Activated CD4-positive, alpha-beta T cell treated with anti-CD3 and anti-CD28 coated beads for 48 hours (primary cell): Measurements from ENCODE around the gene NXPH1.

Experiments used
- DNase-seq: peaks from one replicate; pipeline ENCODE4 v3.0.0-alpha.2; 2020

The NXPH1 gene

GRCh38 chr7:8739837-8740236 is 306.4 kb downstream of the NXPH1 start:
- no peak for DNase-seq

DNA sequence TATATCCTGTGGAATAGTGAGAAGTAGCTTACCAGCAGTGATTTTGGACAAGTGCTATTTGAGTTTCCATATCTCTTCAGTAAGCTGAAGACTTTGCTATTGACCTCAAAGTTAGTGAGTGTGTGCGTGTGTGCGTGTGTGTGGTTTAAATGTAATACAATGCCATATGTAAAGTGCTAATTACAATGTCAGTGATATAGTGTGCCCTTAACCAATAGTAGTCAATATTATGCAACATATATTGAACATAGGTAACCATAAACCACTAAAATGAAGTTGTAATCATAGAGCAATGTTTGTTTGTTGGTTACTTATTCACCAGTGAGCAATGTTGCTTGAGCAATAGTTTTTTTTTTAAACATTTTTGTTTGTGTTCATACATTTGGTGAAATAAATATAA is 309.4 kb downstream of the NXPH1 start:
- no peak for DNase-seq

DNA sequence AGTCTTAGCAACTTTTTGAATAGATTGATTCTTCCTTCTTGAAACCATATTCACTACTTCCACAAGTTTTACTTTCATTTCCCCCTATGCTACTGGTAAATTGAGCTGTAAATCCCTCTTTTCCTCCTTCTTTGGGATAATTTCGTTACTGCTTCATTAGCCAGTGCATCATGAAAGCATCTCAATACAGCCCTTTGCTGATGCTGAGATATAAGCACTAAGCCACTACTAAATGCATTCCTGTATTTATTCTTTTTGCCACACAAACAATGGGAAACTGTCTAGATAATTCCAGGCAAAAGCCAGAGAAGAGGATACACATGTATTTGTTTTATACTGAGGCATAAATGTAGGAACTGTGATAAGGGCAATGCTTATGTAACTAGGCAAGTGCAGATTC is 313.9 kb downstream of the NXPH1 start:
- no peak for DNase-seq

DNA sequence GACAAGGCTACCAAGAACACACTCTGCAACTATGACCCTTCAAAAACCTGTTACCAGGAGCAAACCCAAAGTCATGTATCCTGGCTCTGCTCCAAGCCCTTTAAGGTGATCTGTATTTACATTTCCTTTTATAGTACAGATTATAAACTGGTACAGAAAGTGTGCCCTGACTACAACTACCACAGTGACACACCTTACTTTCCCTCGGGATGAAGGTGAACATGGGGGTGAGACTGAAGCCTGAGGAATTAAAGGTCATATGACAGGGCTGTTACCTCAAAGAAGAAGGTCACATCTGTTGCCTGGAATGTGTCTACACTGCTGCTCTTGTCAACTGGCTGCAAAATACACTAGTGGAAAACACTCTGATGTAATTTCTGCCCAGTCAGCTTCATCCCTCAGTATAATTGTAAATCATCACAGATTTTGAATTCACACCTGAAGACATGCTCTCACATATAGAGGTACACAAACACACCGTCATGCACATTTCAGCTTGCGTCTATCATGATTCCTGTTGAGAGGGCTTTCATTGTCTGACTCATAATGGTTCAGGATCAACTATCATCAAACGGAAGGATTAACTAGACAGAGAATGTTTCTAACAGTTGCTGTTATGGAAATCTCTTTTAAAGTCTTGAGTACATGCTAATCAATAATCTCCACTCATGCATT is 318.3 kb downstream of the NXPH1 start:
- no peak for DNase-seq

DNA sequence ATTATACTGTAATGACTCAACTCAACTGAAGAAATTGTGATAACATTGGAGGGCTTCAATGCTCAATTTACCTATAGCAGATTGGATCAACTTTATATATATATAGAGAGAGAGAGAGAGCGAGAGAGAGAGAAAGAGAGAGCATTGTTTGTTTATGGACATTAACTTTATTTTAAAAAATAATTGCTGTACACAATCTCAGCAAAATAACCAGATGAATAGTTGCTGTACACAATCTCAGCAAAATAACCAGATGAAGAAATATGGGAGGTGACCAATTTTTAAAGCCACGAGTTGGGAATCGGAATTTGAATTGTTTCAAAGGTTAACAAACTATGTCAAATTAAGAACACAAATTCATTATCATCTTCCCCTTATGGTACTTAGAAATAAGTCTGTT is 319.9 kb downstream of the NXPH1 start:
- no peak for DNase-seq

DNA sequence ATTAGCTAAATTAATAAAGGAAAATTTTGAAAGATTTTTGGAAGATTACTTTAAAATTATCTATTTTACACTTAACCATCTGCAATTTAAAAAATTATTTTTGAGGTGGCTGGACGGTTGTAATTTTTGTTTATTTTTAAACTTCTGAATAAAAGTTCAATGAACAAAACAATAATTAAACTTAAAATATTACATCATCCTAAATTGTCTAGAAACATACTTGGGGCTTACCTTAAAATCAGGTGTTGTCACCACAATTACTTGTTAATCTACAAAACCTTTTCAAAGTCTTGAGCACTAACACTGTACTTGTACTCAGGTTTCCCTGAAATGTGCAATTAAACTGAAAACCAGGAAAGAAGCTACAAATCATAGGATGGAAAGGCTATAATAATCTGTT is 328.3 kb downstream of the NXPH1 start:
- no peak for DNase-seq

DNA sequence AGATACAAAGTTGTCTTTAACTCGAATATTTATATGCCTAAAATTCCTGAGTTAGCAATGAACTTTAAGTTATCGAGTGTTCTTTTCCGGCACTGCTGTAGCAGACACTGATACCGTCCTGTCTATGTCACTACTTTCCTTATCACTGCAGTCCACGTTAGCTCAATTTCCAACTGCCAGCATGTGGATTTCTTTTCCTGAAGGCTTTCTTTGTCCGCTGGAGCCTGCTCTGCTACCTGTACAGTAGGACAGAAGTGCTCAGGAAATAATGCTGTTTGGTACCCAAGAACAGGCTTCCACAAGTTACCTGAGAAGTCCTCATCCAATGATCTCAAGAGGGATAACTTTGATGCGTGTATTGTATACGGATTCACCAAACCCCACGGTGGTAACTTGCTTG is 329.4 kb downstream of the NXPH1 start:
- no peak for DNase-seq

DNA sequence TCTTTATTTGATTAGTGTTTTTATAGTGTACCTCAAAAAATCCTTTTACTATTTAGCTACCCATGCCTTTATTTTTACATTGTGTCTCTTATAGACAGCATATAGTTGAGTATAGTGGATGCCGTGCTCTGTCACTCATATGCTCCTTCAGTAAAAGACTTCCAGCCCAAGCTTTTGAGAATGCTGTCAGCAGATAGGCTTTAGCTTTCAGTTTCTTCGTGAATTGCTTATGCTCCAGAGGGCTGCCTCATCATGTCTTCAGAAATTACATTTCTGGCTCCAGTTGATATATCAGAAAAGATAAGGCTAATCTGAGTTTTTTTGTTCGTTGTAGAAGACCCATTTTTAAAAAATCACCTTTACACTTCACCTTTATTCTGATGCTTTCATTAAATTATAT is 332.0 kb downstream of the NXPH1 start:
- DNase-seq, result no peak

DNA sequence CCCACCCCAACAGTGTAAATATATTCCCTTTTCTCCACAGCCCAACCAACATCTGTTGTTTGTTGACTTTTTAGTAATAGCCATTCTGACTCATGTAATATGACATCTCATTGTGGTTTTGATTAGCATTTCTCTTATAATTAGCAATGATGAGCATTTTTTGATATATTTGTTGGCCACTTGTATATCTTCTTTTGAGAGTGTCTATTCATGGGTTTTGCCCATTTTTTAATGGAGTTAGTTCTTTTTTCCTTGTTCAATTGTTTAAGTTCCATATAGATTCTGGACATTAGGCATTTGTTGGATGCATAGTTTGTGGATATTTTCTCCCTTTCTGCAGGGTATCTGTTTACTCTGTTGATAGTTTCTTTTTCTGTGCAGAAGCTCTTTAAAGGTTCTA is 340.1 kb downstream of the NXPH1 start:
- no peak for DNase-seq

DNA sequence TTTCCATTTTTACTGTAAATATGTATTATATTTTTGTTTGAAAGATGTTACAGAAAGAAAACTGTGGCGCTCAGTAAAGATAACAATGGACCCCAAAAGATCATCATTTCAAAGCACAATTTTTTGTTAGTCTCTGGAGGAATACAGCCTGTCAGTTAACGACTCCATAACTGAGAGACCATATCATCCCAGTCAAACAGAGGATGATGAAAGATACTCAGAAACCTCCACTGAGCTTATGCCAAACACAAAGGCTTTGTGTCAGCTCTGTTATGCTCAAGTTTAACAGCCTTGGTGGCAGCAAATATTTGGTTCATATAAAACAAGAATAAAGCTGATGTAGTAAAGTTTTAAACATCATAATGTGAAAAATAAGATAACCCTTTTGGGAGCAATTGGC is 345.1 kb downstream of the NXPH1 start:
- DNase-seq, result no peak

- DNase-seq, result no peak
Observed at GRCh38 chr7:8781166-8781565, 347.8 kb downstream of the NXPH1 start.

- no peak for DNase-seq
Observed at GRCh38 chr7:8783229-8783628, 349.8 kb downstream of the NXPH1 start.

DNA sequence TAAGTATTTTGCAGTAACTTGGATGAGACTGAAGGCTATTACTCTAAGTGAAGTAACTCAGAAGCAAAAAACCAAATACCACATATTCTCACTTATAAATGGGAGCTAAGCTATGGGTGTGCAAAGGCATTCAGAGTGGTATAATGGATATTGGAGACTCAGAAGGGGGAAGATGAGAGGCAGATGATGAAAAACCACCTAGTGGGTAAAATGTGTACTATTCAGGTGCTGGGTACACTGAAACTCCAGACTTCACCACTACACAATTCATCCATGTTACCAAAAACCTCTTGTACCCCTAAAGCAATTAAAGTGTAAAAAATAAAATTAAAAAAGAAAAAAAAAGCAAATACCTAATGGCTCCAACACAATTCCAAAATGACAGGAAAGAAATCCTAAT is 351.7 kb downstream of the NXPH1 start:
- no peak for DNase-seq

- DNase-seq, result no peak
Observed at GRCh38 chr7:8800986-8801385, 367.6 kb downstream of the NXPH1 start.
